Measurements from ENCODE around the gene TLCD1.
"Not testable (repeated sequence)": the region's sequence is repeated elsewhere in the genome, so short reads cannot be mapped to it uniquely, and the experiment has no call there.

TLCD1 gene

GRCh38 chr17:28746611-28747050, 20.6 kb upstream of the TLCD1 start:
- DNase-seq: no peak

- peak; percentile 66 for DNase-seq
Measured at GRCh38 chr17:28745786-28746411, 19.9 kb upstream of the TLCD1 start.

GRCh38 chr17:28744972-28745785, 19.1 kb upstream of the TLCD1 start:
- DNase-seq: no peak

- no peak for DNase-seq
Measured at GRCh38 chr17:28744104-28744971, 18.3 kb upstream of the TLCD1 start.

GRCh38 chr17:28743243-28744103, 17.4 kb upstream of the TLCD1 start, which contains the start of gene TRAF4:
Gene TRAF4, plus strand, starts transcription at chr17:28744011. Its CDS starts 102 bp downstream, at chr17:28744113.
- peak; percentile 82 for DNase-seq

- DNase-seq: no peak
Measured at GRCh38 chr17:28741358-28742349, 15.6 kb upstream of the TLCD1 start.

GRCh38 chr17:28740406-28741357, 14.6 kb upstream of the TLCD1 start:
- no peak for DNase-seq

GRCh38 chr17:28738680-28739384, 12.8 kb upstream of the TLCD1 start:
- no peak for DNase-seq

- DNase-seq: no peak
Measured at GRCh38 chr17:28737770-28738679, 12.0 kb upstream of the TLCD1 start.

GRCh38 chr17:28737316-28737715, 11.3 kb upstream of the TLCD1 start:
- no peak for DNase-seq

- DNase-seq: not testable (repeated sequence)
Measured at GRCh38 chr17:28735913-28736769, 10.1 kb upstream of the TLCD1 start.

- no peak for DNase-seq
Measured at GRCh38 chr17:28735242-28735722, 9.2 kb upstream of the TLCD1 start.

- no peak for DNase-seq
Measured at GRCh38 chr17:28734712-28735241, 8.7 kb upstream of the TLCD1 start.

- no peak for DNase-seq
Measured at GRCh38 chr17:28733346-28733745, 7.3 kb upstream of the TLCD1 start.

GRCh38 chr17:28729950-28730330, 3.9 kb upstream of the TLCD1 start:
- DNase-seq: no peak

Data from T1000 (cell line).